ENCODE results near the gene SYCP2L.

DNA sequence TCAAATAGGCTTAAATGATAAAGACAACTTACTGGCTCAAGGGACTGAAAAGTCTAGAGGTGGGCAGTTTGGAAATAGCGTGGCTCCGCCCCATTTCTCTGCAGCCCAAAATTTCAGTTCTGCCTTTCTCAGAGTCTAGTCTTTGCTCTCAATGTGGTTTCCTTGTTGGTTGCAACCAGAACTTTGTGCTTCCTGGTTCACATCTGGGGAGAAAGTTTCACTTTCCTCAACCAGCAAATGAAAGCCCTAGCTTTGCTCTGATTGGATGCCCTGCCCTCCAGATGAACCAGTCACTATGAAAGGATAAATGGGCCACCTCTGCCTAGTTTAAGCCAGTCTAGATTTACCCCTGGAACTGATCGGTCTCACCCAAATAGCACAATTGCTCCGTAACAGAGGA, 14.9 kb downstream of the SYCP2L start:
- TF ChIP-seq, protein P1, sequence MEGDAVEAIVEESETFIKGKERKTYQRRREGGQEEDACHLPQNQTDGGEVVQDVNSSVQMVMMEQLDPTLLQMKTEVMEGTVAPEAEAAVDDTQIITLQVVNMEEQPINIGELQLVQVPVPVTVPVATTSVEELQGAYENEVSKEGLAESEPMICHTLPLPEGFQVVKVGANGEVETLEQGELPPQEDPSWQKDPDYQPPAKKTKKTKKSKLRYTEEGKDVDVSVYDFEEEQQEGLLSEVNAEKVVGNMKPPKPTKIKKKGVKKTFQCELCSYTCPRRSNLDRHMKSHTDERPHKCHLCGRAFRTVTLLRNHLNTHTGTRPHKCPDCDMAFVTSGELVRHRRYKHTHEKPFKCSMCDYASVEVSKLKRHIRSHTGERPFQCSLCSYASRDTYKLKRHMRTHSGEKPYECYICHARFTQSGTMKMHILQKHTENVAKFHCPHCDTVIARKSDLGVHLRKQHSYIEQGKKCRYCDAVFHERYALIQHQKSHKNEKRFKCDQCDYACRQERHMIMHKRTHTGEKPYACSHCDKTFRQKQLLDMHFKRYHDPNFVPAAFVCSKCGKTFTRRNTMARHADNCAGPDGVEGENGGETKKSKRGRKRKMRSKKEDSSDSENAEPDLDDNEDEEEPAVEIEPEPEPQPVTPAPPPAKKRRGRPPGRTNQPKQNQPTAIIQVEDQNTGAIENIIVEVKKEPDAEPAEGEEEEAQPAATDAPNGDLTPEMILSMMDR (IDR thresholded peaks at IDR 0.05), result no peak
- TF ChIP-seq POLR2A (IDR thresholded peaks at IDR 0.05), result no peak

All from esophagus squamous epithelium (tissue), 4 donors.